Mesothelial cell of epicardium (in vitro differentiated cells): ENCODE results near the gene LMX1A. TPM values are rescaled to one million over a fixed set of nuclear protein-coding genes. Genes with fewer than 3 reads are reported as not detected.

Experiments used
- DNase-seq, 2 experiments: peaks; one replicate each; pipeline ENCODE4 v3.0.0; 2021; ENCODE audit warnings: low spot score in 2 of 2; ENCODE audit not compliant: unreplicated experiment in 2 of 2
- H3K27ac Mint-ChIP-seq: 2 replicates; pipeline ENCODE4 v1.8.0; 2021; ENCODE audit warnings: mixed read lengths
- H3K27me3 Mint-ChIP-seq: 2 replicates; pipeline ENCODE4 v1.8.0; 2021; ENCODE audit warnings: low read depth, mixed read lengths
- H3K36me3 Mint-ChIP-seq: 2 replicates; pipeline ENCODE4 v1.8.0; 2021; ENCODE audit warnings: mixed read lengths
- H3K4me1 Mint-ChIP-seq: 2 replicates; pipeline ENCODE4 v1.8.0; 2021; ENCODE audit warnings: mixed read lengths
- H3K4me3 Mint-ChIP-seq: 2 replicates; pipeline ENCODE4 v1.8.0; 2021; ENCODE audit warnings: mild to moderate bottlenecking, moderate library complexity, mixed read lengths
- H3K9me3 Mint-ChIP-seq: 2 replicates; pipeline ENCODE4 v1.8.0; 2021; ENCODE audit warnings: mixed read lengths
- total RNA-seq: library from RNA; stranded (reverse); gene quantifications from 3 replicates; pipeline ENCODE4 v1.2.1, GENCODE V29; 2021
- TF ChIP-seq, protein P1 (sequence below): fragments of 200-600 bp; sonication (generic); IDR thresholded peaks from one replicate; pipeline ENCODE4 v1.5.0; 2021; ENCODE audit warnings: antibody characterized with exemption; ENCODE audit not compliant: unreplicated experiment

Gene LMX1A
- total RNA-seq, 1 donor from 2014 or later = 0.18 TPM

GRCh38 chr1:165383599-165384405, 27.3 kb upstream of the LMX1A start:
- no peak for DNase-seq
- H3K9me3 Mint-ChIP-seq = no peaks in the 10 kb centered on the region
- peaks cover 9% of the 10 kb centered on the region for H3K4me1 Mint-ChIP-seq
- no peak overlapping the region for H3K27ac Mint-ChIP-seq
- TF ChIP-seq, protein P1, sequence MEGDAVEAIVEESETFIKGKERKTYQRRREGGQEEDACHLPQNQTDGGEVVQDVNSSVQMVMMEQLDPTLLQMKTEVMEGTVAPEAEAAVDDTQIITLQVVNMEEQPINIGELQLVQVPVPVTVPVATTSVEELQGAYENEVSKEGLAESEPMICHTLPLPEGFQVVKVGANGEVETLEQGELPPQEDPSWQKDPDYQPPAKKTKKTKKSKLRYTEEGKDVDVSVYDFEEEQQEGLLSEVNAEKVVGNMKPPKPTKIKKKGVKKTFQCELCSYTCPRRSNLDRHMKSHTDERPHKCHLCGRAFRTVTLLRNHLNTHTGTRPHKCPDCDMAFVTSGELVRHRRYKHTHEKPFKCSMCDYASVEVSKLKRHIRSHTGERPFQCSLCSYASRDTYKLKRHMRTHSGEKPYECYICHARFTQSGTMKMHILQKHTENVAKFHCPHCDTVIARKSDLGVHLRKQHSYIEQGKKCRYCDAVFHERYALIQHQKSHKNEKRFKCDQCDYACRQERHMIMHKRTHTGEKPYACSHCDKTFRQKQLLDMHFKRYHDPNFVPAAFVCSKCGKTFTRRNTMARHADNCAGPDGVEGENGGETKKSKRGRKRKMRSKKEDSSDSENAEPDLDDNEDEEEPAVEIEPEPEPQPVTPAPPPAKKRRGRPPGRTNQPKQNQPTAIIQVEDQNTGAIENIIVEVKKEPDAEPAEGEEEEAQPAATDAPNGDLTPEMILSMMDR = no peak
- H3K36me3 Mint-ChIP-seq = no peaks in the 10 kb centered on the region
- no peak overlapping the region for H3K4me3 Mint-ChIP-seq
- peaks cover 25% of the 10 kb centered on the region for H3K27me3 Mint-ChIP-seq

GRCh38 chr1:165383067-165383466, 26.6 kb upstream of the LMX1A start:
- Mint-ChIP-seq H3K36me3 (no peaks in the 10 kb centered on the region), H3K9me3 (no peaks in the 10 kb centered on the region), H3K4me3 (no peak overlapping the region), H3K27me3 (peaks cover 20% of the 10 kb centered on the region), H3K4me1 (peaks cover 9% of the 10 kb centered on the region), H3K27ac (no peak overlapping the region)
- TF ChIP-seq, protein P1 = no peak
- DNase-seq = no peak

GRCh38 chr1:165381745-165382505, 25.4 kb upstream of the LMX1A start:
- peaks cover 11% of the 10 kb centered on the region for H3K4me1 Mint-ChIP-seq
- H3K27me3 Mint-ChIP-seq = peaks cover 11% of the 10 kb centered on the region
- H3K27ac Mint-ChIP-seq = no peak overlapping the region
- H3K36me3 Mint-ChIP-seq = no peaks in the 10 kb centered on the region
- TF ChIP-seq, protein P1 = no peak
- no peak for DNase-seq
- H3K9me3 Mint-ChIP-seq = no peaks in the 10 kb centered on the region
- no peak overlapping the region for H3K4me3 Mint-ChIP-seq

- no peaks in the 10 kb centered on the region for H3K9me3 Mint-ChIP-seq
- H3K4me3 Mint-ChIP-seq = peak overlapping the region; percentile 73
- peaks cover 39% of the 10 kb centered on the region for H3K4me1 Mint-ChIP-seq
Measured at GRCh38 chr1:165376811-165377311, 20.3 kb upstream of the LMX1A start.

DNA sequence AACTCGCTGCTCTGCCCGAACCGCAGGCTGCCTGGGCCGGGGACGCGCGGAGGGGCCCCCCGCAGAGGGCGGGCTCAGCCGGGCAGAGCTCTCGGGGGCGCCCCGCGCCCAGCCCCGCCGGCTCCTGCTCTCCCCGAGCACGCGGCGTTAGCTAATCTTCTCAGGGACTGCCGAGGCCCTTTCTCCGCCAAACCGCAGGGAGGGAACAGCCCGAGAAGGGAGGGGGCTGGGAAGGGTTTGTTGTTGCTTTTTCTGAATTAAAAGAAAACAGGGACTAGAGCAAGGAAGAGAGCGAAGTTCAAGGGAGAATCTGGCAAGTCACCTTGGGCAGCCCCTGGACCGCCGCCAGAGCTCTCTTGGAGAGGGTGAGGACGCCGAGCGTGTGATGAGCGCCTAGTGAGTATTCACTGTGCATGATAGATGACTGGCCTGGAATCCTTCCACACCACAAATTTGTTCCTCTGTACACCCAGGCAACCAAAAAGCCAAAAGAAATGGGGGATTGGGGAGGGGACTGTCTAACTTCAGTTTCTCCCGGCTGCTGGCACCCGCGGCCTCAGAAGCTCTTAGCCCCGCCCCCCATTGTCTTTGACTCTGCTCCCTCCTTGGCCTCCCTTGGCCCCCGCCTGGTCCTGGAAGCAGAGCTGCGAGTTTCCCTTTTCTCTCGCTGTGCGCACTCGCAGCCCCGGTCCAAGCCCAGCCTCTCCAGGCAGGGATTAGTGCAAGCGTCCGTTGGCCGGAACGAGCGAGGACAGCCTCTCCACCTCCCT, 19.7 kb upstream of the LMX1A start:
- Mint-ChIP-seq H3K27ac (peak overlapping the region; percentile 89), H3K4me1 (peaks cover 39% of the 10 kb centered on the region), H3K4me3 (peak overlapping the region; percentile 73), H3K9me3 (no peaks in the 10 kb centered on the region), H3K36me3 (no peaks in the 10 kb centered on the region), H3K27me3 (peaks cover 22% of the 10 kb centered on the region)
- TF ChIP-seq, protein P1 = no peak
- no peak for DNase-seq

More at GRCh38 chr1:165376811-165377311, 20.3 kb upstream of the LMX1A start:
- H3K27me3 Mint-ChIP-seq = peaks cover 16% of the 10 kb centered on the region
- no peak for DNase-seq
- H3K36me3 Mint-ChIP-seq = no peaks in the 10 kb centered on the region
- TF ChIP-seq, protein P1 = no peak
- peak overlapping the region; percentile 89 for H3K27ac Mint-ChIP-seq
